Loucy (cell line): ENCODE results near the gene ADARB2.

Source experiments
- H2AFZ ChIP-seq: fragments of 200-600 bp; sonication (generic); 2 replicates; pipeline ENCODE4 v1.6.0; 2016; ENCODE audit warnings: antibody characterized with exemption, mild to moderate bottlenecking, low read length, moderate library complexity
- H3F3A ChIP-seq: fragments of 200-600 bp; 2 replicates; pipeline ENCODE4 v1.6.0; 2016; ENCODE audit warnings: antibody characterized with exemption, low read depth, mild to moderate bottlenecking
- H3K27me3 ChIP-seq: fragments of 200-600 bp; sonication (generic); 2 replicates; pipeline ENCODE4 v1.6.1; 2014; ENCODE audit warnings: low read length, mild to moderate bottlenecking; ENCODE audit not compliant: insufficient read depth, poor library complexity, severe bottlenecking
- H3K36me3 ChIP-seq: fragments of 200-600 bp; sonication (generic); 2 replicates; pipeline ENCODE4 v1.6.1; 2016; ENCODE audit warnings: low read length; ENCODE audit not compliant: insufficient read depth
- H3K4me1 ChIP-seq: fragments of 200-600 bp; sonication (generic); 2 replicates; pipeline ENCODE4 v1.5.1; 2014; ENCODE audit warnings: low read length, mild to moderate bottlenecking; ENCODE audit not compliant: insufficient read depth, poor library complexity, severe bottlenecking
- H3K4me2 ChIP-seq: fragments of 200-600 bp; sonication (generic); 2 replicates; pipeline ENCODE4 v1.6.0; 2014; ENCODE audit warnings: antibody characterized with exemption, low read length, low read depth, mild to moderate bottlenecking; ENCODE audit not compliant: poor library complexity, severe bottlenecking
- H3K4me3 ChIP-seq: fragments of 200-600 bp; sonication (generic); 2 replicates; pipeline ENCODE4 v1.5.1; 2014; ENCODE audit warnings: low read length, mild to moderate bottlenecking, mixed read lengths; ENCODE audit not compliant: poor library complexity, severe bottlenecking
- H3K79me2 ChIP-seq: fragments of 200-600 bp; sonication (generic); 2 replicates; pipeline ENCODE4 v1.6.1; 2014; ENCODE audit warnings: low read length; ENCODE audit not compliant: insufficient read depth
- H3K9ac ChIP-seq: fragments of 200-600 bp; sonication (generic); 2 replicates; pipeline ENCODE4 v1.6.0; 2014; ENCODE audit warnings: mild to moderate bottlenecking, low read depth, low read length, moderate library complexity; ENCODE audit not compliant: poor library complexity, severe bottlenecking
- H3K9me2 ChIP-seq: fragments of 200-600 bp; sonication (generic); replicated peaks from 2 replicates; pipeline ENCODE4 v1.6.1; 2016; ENCODE audit warnings: low read depth, low read length, mixed read lengths
- H3K9me3 ChIP-seq: fragments of 200-600 bp; sonication (generic); 2 replicates; pipeline ENCODE4 v1.6.1; 2014; ENCODE audit warnings: mild to moderate bottlenecking, antibody characterized with exemption, low read length, low read depth; ENCODE audit not compliant: insufficient read depth
- H4K20me1 ChIP-seq: fragments of 200-600 bp; sonication (generic); 2 replicates; pipeline ENCODE4 v1.6.0; 2014; ENCODE audit warnings: antibody characterized with exemption, low read length, mild to moderate bottlenecking; ENCODE audit not compliant: insufficient read depth, poor library complexity, severe bottlenecking
- EZH2phosphoT487 ChIP-seq: fragments of 200-600 bp; IDR thresholded peaks from 2 replicates; pipeline ENCODE4 v1.6.1; 2018; ENCODE audit warnings: antibody characterized with exemption, mild to moderate bottlenecking, moderate library complexity, borderline replicate concordance
- TF ChIP-seq, protein P1 (sequence below): fragments of 200-600 bp; sonication (generic); conservative IDR thresholded peaks from 2 replicates; pipeline ENCODE4 v1.5.1; 2014; ENCODE audit warnings: mild to moderate bottlenecking, antibody characterized with exemption, low read length

Gene ADARB2

DNA sequence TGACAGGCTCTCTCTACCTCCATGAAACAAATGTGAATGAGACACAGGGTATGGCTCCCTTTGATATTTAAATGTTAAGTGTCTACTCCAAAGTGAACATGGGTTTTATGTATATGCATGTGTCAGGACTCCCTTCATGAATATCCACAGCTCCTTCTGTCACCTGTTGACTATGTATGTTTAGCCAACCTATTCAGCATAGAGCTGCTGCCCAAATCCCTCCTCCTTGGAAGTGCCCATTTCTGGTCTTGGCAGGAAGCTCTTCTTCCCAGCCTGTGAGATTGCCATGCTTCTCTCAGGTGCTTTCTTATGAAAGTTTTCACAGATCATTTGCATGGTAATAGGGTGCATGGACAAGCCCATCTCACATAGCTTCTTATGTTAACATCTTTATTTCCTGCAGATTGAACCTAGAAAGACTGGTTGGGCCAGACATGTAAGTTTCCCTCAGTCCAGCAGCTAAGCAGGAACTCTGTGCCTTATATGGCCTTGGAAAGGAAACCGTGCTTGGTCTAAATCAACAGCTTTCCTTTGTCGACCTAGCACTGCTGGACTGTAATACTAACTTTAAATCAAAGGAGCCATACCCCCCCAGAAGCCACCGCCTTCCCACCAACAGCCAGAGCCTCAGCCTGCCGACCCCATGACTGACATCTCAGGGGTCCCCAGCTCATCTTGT is 288.9 kb downstream of the ADARB2 start:
- Histone ChIP-seq H3K36me3 (no peaks in the 10 kb centered on the region), H3K79me2 (no peaks in the 10 kb centered on the region), H3F3A (no peaks in the 10 kb centered on the region), H4K20me1 (no peaks in the 10 kb centered on the region), H2AFZ (no peak overlapping the region), H3K9me2 (no peaks in the 10 kb centered on the region), H3K4me3 (no peak overlapping the region), H3K9ac (no peak overlapping the region), H3K27me3 (no peaks in the 10 kb centered on the region), H3K4me1 (no peaks in the 10 kb centered on the region), H3K9me3 (no peaks in the 10 kb centered on the region), H3K4me2 (no peak overlapping the region)
- TF ChIP-seq EZH2phosphoT487 = no peak
- TF ChIP-seq, protein P1, sequence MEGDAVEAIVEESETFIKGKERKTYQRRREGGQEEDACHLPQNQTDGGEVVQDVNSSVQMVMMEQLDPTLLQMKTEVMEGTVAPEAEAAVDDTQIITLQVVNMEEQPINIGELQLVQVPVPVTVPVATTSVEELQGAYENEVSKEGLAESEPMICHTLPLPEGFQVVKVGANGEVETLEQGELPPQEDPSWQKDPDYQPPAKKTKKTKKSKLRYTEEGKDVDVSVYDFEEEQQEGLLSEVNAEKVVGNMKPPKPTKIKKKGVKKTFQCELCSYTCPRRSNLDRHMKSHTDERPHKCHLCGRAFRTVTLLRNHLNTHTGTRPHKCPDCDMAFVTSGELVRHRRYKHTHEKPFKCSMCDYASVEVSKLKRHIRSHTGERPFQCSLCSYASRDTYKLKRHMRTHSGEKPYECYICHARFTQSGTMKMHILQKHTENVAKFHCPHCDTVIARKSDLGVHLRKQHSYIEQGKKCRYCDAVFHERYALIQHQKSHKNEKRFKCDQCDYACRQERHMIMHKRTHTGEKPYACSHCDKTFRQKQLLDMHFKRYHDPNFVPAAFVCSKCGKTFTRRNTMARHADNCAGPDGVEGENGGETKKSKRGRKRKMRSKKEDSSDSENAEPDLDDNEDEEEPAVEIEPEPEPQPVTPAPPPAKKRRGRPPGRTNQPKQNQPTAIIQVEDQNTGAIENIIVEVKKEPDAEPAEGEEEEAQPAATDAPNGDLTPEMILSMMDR = no peak

DNA sequence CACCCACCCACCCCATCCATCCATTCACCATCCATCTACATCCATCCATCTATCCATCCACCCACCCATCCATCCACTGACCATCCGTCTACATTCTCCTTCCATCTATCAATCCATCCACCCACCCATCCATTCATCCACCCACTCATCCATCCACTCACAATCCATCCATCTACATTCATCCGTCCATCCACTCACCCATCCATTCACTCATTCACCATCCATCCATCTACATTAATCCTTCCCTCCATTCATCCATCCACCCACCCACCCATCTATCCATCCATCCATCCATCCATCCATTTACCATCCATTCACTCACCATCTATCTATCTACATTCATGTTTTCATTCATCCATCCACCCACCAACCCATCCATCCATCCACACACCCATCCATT is 292.5 kb downstream of the ADARB2 start:
- no peaks in the 10 kb centered on the region for H3K79me2 ChIP-seq
- H3K9me3 ChIP-seq = no peaks in the 10 kb centered on the region
- H3K4me3 ChIP-seq = no peak overlapping the region
- H3K4me2 ChIP-seq = no peak overlapping the region
- TF ChIP-seq, protein P1 = no peak
- no peak for TF ChIP-seq EZH2phosphoT487
- H3K27me3 ChIP-seq = no peaks in the 10 kb centered on the region
- no peaks in the 10 kb centered on the region for H3K36me3 ChIP-seq
- no peak overlapping the region for H3K9ac ChIP-seq
- no peaks in the 10 kb centered on the region for H3F3A ChIP-seq
- H3K9me2 ChIP-seq = no peaks in the 10 kb centered on the region
- no peaks in the 10 kb centered on the region for H3K4me1 ChIP-seq
- no peak overlapping the region for H2AFZ ChIP-seq
- no peaks in the 10 kb centered on the region for H4K20me1 ChIP-seq

DNA sequence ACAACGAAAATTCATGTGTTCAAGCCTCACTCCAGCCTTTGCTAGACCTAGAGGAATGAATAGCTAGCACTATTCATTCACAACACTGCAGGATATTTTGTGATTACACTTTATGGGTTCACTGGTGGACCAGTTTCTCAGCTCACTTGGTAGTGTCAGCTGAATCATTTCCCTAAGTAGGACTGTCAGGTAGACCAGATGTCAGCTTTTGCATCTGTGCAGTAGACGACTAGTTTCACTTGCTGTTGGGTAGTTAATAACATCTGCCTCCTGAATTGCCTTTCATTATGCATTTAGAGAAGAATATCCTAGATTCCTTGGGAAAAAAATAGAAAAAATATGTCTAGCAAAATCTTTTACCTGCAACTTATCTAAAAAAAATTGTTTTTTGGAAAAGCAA is 296.4 kb downstream of the ADARB2 start:
- H4K20me1 ChIP-seq = no peaks in the 10 kb centered on the region
- H2AFZ ChIP-seq = no peak overlapping the region
- no peaks in the 10 kb centered on the region for H3K36me3 ChIP-seq
- no peaks in the 10 kb centered on the region for H3F3A ChIP-seq
- H3K79me2 ChIP-seq = no peaks in the 10 kb centered on the region
- no peaks in the 10 kb centered on the region for H3K9me2 ChIP-seq
- no peaks in the 10 kb centered on the region for H3K27me3 ChIP-seq
- no peaks in the 10 kb centered on the region for H3K4me1 ChIP-seq
- H3K4me2 ChIP-seq = no peak overlapping the region
- no peaks in the 10 kb centered on the region for H3K9me3 ChIP-seq
- H3K4me3 ChIP-seq = no peak overlapping the region
- TF ChIP-seq EZH2phosphoT487 = no peak
- TF ChIP-seq, protein P1 = no peak
- H3K9ac ChIP-seq = no peak overlapping the region
